HepG2 (cell line): ENCODE results near the gene TJAP1. TPM values are rescaled to one million over a fixed set of nuclear protein-coding genes. Genes with fewer than 3 reads are reported as not detected.
A peak's percentile ranks its signal among the peaks of the same experiment; 100 is the strongest.

Experiments used
- CEBPG ChIP-seq: IDR thresholded peaks from 2 replicates; pipeline ENCODE4 v1.6.1; 2016
- ELF4 ChIP-seq: sonication (generic); formaldehyde crosslinking; IDR thresholded peaks from 2 replicates; pipeline ENCODE4 v1.5.0; 2020; ENCODE audit warnings: missing genetic modification reagents, mild to moderate bottlenecking, moderate library complexity, borderline replicate concordance
- HDAC6 ChIP-seq: fragments of 200-600 bp; sonication (generic); IDR thresholded peaks from 2 replicates; pipeline ENCODE4 v1.7.0; 2017; ENCODE audit warnings: mild to moderate bottlenecking, antibody characterized with exemption, low read length, low read depth
- HNRNPK ChIP-seq: fragments of 200-400 bp; formaldehyde crosslinking; IDR thresholded peaks from 2 replicates; pipeline ENCODE4 v1.6.1; 2018; ENCODE audit warnings: low read length, low read depth, moderate library complexity, mild to moderate bottlenecking; ENCODE audit not compliant: poor library complexity, severe bottlenecking
- KLF9 ChIP-seq: IDR thresholded peaks from 2 replicates; pipeline ENCODE4 v1.6.1; 2016; ENCODE audit warnings: low read depth
- LCORL ChIP-seq, 2 experiments: fragments of 450-650 bp in 1 of 2; sonication (generic) in 1 of 2; formaldehyde crosslinking in 1 of 2; IDR thresholded peaks; 2 replicates each; pipeline versions ENCODE4 v1.5.0 to v1.6.1; 2017 to 2020; ENCODE audit warnings: antibody characterized with exemption in 1 of 2, missing genetic modification reagents in 1 of 2
- MTF2 ChIP-seq: sonication (generic); formaldehyde crosslinking; IDR thresholded peaks from 2 replicates; pipeline ENCODE4 v1.5.0; 2020; ENCODE audit warnings: missing genetic modification reagents, borderline replicate concordance
- PITX1 ChIP-seq: sonication (generic); formaldehyde crosslinking; IDR thresholded peaks from 2 replicates; pipeline ENCODE4 v1.5.1; 2020; ENCODE audit warnings: mild to moderate bottlenecking, missing genetic modification reagents
- RORA ChIP-seq: sonication (generic); formaldehyde crosslinking; IDR thresholded peaks from 2 replicates; pipeline ENCODE4 v1.5.0; 2020; ENCODE audit warnings: mild to moderate bottlenecking, missing genetic modification reagents, moderate library complexity
- SKIL ChIP-seq: sonication (generic); formaldehyde crosslinking; IDR thresholded peaks from 2 replicates; pipeline ENCODE4 v1.8.0; 2022; ENCODE audit warnings: missing genetic modification reagents, mild to moderate bottlenecking, moderate library complexity, borderline replicate concordance
- SNAPC4 ChIP-seq: sonication (generic); formaldehyde crosslinking; IDR thresholded peaks from 2 replicates; pipeline ENCODE4 v1.4.0; 2020; ENCODE audit warnings: mild to moderate bottlenecking, missing genetic modification reagents
- SRSF1 ChIP-seq: fragments of 200-400 bp; formaldehyde crosslinking; optimal IDR thresholded peaks from 2 replicates; pipeline ENCODE3; 2017; ENCODE audit warnings: mild to moderate bottlenecking, low read depth, low read length, moderate library complexity
- THYN1 ChIP-seq: sonication (generic); formaldehyde crosslinking; IDR thresholded peaks from 2 replicates; pipeline ENCODE4 v1.8.1; 2023; ENCODE audit warnings: low read depth, mild to moderate bottlenecking, moderate library complexity, missing genetic modification reagents, borderline replicate concordance
- ZNF354B ChIP-seq: sonication (generic); formaldehyde crosslinking; IDR thresholded peaks from 2 replicates; pipeline ENCODE4 v1.8.0; 2022; ENCODE audit warnings: mild to moderate bottlenecking, missing genetic modification reagents
- ZNF574 ChIP-seq: sonication (generic); formaldehyde crosslinking; IDR thresholded peaks from 2 replicates; pipeline ENCODE4 v1.4.0; 2020; ENCODE audit warnings: missing genetic modification reagents
- ZNF740 ChIP-seq: sonication (generic); formaldehyde crosslinking; IDR thresholded peaks from 2 replicates; pipeline ENCODE4 v1.4.0; 2020; ENCODE audit warnings: missing genetic modification reagents
- ZSCAN5A ChIP-seq: sonication (generic); formaldehyde crosslinking; IDR thresholded peaks from 2 replicates; pipeline ENCODE4 v1.8.0; 2022; ENCODE audit warnings: mild to moderate bottlenecking, missing genetic modification reagents, borderline replicate concordance
- polyA plus RNA-seq, 8 experiments: library from polyadenylated mRNA; depleted of rRNA in 3 of 8; stranded (reverse) in 7 of 8; unstranded in 1 of 8; fragments of >200 nt; fragmentation: Illumina TruSeq in 4 of 8; extraction: Trizol in 4 of 8; gene quantifications; 2 replicates each; pipeline versions ENCODE4 v1.2.1 to v1.2.3, GENCODE V29; 2011 to 2016; ENCODE audit warnings: low read depth in 4 of 8, missing spikeins in 1 of 8, mixed read lengths in 1 of 8; ENCODE audit not compliant: insufficient read depth in 1 of 8
- total RNA-seq, 5 experiments: library from RNA; depleted of rRNA; stranded (reverse); fragments of >200 nt; fragmentation: Illumina TruSeq; extraction: Trizol; gene quantifications; 2 replicates each; pipeline ENCODE4 v1.2.3, GENCODE V29; 2016; ENCODE audit warnings: low read depth in 1 of 5

TJAP1 gene
- total and polyA plus RNA-seq, 2 of the 13 experiments (the other 11 are each of a cell fraction or from before 2014, with no cell fraction given): 15.7 to 41.6 TPM

GRCh38 chr6:43493833-43494232 lies 16.5 kb downstream of the TJAP1 start (continued):
- TF ChIP-seq SNAPC4 (CRISPR knock-in tag) (no peak), CEBPG (CRISPR knock-in tag) (peak; percentile 62), ZNF740 (CRISPR knock-in tag) (no peak), KLF9 (CRISPR knock-in tag) (no peak), RORA (CRISPR knock-in tag) (no peak), LCORL (IDR thresholded peaks at IDR 0.05) (no peak), LCORL (CRISPR knock-in tag; IDR thresholded peaks at IDR 0.05) (peak; percentile 69), SKIL (CRISPR knock-in tag) (no peak; the same call in 1 of the 2 replicates), HNRNPK (no peak), ELF4 (CRISPR knock-in tag) (no peak), SRSF1 (no peak), HDAC6 (no peak), PITX1 (CRISPR knock-in tag) (peak; percentile 58; the same call in 1 of the 2 replicates), THYN1 (CRISPR knock-in tag) (no peak), MTF2 (CRISPR knock-in tag) (no peak), ZNF354B (no peak), ZSCAN5A (CRISPR knock-in tag) (no peak), ZNF574 (peak; percentile 62)
